ENCODE measurements around the gene HORMAD1.
"Not testable (repeated sequence)": the region's sequence is repeated elsewhere in the genome, so short reads cannot be mapped to it uniquely, and the experiment has no call there.

Gene HORMAD1, protein sequence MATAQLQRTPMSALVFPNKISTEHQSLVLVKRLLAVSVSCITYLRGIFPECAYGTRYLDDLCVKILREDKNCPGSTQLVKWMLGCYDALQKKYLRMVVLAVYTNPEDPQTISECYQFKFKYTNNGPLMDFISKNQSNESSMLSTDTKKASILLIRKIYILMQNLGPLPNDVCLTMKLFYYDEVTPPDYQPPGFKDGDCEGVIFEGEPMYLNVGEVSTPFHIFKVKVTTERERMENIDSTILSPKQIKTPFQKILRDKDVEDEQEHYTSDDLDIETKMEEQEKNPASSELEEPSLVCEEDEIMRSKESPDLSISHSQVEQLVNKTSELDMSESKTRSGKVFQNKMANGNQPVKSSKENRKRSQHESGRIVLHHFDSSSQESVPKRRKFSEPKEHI

DNA sequence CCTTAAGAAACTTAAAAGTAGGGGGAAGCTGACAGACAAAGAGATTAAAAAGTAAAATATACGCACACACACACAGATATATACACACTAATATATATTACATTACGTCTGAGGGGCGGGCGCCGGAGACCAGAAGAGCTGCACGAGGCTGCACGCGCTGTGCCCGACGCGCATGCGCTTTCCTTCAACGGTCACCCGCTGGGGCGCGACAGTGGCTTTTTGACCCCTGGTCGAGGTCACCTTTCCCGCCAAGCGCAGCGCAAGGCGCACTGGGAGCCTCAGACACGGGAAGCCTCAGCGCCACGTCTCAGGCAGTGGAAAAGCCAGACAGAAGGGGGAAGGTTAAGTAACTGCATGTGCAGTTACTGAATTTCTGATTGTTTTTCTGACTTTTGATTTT lies at the start of gene HORMAD1:
TSS of gene HORMAD1 (minus strand) at position 193 of the 400 bp plus-strand sequence. CDS start 1,390 bp downstream, outside the sequence.
- DNase-seq (ENCODE audit: low read depth) = no peak

DNA sequence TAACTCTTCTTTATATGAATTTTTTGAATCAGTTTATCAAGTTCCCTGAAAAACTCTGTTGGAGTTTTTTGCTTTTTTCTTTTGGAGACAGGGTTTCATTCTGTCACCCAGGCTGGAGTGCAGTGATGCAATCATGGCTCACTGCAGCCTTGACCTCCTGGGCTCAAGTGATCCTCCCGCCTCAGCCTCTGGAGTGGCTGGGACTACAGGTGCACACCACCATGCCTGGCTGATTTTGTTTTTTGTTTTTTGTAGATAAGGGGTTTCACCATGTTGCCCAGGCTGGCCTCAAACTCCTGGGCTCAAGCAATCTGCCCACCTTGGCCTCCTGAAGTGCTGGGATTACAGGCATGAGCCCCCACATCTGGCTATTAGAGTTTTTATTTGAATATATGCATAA lies 47.0 kb upstream of the HORMAD1 start:
- not testable (repeated sequence) for DNase-seq (ENCODE audit: low read depth)

DNA sequence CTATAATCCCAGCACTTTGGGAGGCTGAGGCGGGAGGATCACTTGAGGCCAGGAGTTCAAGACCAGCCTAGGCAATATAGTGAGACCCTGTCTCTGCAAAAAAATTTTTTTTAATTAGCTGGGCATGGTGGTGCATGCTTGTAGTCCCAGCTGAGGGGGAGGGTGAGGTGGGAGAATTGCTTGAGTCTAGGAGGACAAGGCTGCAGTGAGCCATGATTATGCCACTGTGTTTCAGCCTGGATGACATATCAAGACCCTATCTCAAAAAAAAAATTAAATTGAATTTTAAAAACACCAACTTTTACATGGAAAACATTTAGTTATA lies 45.2 kb upstream of the HORMAD1 start:
- DNase-seq (ENCODE audit: low read depth) = not testable (repeated sequence)

DNA sequence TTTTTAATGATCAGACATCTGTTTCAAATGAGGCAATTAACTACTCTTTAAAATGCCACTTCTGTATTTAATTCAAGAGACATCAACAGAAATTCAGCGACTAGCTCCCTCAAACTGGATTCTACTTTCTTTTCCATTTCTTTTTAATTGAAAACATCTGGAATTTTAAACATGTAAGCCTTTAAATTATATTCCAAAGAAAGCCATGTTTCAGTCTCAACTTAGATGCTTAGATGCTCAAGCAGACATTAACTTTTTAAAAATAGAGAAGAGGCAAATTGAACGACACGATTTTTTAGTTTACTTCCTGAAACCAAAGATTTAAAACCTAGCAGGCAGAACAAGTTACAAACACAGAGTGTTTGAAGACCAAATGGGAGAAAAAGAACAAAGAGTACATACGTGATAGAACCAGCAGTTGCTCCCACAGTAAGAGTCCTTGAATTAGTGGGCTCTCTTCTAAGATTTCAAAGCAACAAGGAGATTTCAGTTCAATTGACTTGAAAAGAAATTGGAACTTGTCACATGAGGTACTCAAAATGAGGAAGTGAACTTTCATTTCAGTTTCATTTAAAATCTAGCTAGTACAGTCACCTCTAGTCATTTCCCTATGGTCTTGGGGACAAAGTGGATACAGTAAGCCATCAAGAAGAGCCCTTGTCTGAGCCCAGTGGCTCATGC lies 44.7 kb upstream of the HORMAD1 start, which contains the start of gene CTSS:
TSS of gene CTSS (minus strand) at position 483 of the 681 bp plus-strand sequence. CDS start 1,015 bp downstream, outside the sequence.
- peak; percentile 6 for DNase-seq (ENCODE audit: low read depth)

DNA sequence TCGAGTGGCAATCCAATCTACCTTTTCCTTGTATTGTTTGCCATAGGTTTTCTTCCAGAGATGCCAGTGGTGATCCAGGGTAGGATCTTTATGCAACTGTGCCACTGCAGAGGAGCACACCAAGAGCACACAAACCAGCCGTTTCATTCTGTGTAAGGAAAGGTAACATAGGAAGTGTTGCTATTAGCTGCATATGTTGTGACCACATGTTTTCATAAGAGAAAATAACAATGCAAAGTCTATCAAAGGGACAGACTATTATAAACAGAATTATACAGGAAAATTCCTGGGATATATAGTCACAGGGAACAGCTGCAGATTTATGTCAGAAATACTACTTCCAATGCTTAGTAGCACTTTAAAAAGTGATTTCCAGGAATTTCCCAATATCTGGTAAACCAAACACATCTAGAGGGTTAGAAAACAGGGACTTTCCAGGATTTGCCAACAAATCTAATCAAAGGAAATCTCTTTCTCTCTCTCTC lies 44.0 kb upstream of the HORMAD1 start:
- peak; percentile 30 for DNase-seq (ENCODE audit: low read depth)

DNA sequence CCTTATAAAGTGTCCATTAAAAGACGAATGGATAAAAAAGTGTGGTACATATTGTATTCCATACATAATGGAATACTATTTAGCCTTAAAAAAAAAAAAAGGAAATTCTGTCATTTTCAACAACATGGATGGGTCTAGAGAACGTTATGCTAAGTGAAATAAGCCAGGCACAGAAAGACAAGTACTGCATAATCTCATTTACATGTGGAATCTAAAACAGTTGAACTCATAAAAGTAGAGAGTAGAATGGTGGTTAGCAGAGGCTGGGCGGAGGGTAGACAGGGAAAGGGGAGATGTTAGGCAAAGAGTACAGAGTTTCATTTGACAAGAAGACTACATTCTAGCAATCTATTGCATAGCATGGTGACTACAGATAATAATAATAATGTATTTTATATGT lies 42.3 kb upstream of the HORMAD1 start:
- DNase-seq (ENCODE audit: low read depth) = no peak

DNA sequence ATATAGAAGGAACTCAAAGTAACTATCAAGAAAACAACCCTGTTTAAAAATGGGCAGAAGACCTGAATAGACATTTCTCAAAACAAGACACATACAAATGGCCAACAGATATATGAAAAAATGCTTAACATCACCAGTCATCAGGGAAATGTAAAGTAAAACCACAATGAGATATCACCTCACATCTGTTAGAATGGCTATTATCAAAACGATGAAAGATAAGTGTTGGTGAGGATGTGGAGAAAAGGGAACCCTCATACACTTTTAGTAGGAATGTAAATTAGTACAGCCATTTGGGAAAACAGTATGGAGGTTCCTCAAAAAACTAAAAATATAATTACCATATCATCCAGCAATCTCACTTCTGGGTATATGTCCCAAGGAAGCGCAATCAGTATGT lies 41.9 kb upstream of the HORMAD1 start:
- no peak for DNase-seq (ENCODE audit: low read depth)

DNA sequence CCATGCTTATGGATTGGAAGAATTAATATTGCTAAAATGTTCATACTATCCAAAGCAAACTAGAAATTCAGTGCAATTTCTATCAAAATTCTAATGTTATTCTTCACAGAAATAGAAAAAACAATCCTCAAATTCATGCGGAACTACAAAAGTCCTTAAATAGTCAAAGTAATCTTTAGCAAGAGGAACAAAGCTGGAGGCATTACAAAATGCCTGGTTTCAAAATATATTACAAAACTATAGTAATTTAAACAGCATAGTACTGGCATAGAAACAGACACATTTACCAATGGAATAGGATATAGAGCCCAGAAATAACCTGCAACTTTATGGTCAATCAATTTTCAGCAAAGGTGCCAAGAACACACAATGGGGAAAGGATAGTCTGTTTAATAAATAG lies 41.1 kb upstream of the HORMAD1 start:
- DNase-seq (ENCODE audit: low read depth) = no peak

DNA sequence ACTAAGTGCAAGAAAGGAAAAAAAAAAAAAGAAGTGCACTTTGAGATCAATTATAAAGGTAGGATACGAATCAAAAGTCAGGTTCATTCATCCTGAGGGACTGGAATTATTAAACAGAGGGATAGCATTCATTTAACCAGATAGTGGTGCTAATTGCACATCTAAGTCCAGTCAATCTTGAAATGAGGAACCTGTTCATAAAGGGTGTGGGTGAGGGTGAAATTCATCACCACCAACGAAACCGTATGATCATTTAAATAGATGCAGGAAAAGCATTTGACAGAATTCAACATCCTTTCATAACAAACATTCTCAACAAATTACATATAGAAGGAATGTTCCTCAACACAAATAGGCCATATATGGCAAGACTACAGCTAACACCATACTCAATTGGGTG lies 39.3 kb upstream of the HORMAD1 start:
- DNase-seq (ENCODE audit: low read depth) = no peak

DNA sequence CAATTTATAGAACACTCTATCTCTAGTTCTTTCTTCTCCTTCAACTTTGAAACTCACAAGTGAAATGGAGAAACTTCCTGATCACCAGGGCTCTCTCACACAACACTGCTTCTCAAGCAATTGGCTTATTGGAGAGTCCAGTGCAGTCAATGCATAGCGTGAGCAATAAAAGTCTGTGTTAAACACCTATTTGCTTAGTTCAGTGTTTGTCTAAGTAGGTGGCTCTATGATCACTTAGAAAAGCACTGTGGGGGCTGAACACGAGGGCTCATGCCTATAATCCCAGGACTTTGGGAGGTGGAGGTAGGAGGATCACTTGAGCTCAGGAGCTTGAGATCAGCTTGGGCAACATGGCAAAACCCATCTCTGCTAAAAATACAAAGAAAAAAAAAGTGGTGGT lies 32.7 kb upstream of the HORMAD1 start:
- DNase-seq (ENCODE audit: low read depth) = no peak

DNA sequence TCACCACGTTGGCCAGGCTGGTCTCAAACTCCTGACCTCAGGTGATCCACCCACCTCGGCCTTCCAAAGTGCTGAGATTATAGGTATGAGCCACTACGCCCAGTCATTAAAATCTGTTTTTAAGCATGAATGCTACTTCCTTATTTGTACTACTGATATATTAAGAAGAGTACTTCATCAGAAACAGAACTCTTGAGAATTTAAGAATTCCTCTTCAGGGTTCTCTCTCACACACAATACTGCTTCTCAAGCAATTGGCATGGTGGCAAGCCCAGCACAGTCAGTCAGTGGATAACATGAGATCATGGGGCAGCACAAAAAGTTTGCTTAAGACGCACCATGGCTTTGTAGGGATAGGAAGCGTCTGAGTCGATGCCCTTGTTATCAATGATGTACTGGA lies 30.7 kb upstream of the HORMAD1 start:
- no peak for DNase-seq (ENCODE audit: low read depth)

DNA sequence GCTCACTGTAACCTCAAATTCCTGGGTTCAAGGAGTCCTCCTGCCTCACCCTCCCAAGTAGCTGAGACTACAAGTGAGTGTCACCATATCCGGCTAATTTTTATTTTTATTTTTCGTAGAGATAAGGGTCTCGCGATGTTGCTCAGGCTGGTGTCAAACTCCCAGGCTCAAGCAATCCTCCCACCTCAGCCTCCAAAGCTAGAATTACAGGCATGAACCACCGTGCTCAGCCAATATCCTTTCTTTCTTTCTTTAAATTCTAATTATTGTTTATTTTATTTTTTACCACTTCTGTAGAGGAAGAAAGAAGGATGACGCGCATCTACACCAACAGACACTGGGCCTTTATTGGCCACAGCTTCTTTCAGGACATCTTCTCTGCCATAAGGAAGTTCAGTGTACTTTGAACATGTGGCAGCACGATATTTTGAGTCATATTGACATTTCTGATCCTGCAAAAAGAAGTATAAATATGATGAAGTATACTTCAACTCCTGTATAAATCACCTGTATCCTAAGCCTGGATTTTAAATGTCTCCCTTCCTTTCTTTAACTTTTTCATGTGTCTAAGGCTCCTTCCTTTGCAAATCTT lies 29.1 kb upstream of the HORMAD1 start:
- DNase-seq (ENCODE audit: low read depth) = no peak

DNA sequence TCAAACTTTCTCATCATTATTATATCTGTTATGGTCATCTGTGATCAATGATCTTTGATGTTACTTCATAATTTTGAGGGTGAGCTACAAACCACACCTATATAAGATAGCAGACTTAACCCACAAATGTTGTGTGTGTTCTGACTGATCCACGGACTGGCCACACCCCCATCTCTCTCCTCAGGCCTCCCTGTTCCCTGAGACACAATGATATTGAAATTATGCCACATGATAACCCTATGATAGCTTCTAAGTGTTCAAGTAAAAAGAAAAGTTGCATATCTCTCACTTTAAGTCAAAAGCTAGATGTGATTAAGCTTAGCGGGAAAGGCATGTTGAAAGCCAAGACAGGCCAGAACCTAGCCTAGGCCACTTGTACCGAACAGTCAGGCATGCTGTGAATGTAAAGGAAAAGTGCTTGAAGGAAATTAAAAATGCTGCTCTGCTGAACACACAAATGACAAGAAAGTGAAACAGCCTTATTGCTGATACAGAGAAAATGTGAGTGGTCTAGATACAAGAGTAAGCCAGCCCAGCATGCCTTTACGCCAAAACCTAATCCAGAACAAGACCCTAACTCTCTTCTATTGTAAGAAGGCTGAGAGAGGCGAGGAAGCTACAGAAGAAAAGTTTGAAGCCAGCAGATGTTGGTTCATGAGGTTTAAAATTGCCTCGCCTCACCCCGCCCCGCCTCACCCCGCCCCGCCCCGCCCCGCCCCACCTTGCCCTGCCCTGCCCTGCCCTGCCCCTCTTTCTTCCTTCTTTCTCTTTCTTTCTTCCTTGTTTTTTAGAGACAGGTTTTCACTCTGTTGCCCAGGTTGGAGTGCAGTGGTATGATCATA lies 28.4 kb upstream of the HORMAD1 start:
- no peak for DNase-seq (ENCODE audit: low read depth)

DNA sequence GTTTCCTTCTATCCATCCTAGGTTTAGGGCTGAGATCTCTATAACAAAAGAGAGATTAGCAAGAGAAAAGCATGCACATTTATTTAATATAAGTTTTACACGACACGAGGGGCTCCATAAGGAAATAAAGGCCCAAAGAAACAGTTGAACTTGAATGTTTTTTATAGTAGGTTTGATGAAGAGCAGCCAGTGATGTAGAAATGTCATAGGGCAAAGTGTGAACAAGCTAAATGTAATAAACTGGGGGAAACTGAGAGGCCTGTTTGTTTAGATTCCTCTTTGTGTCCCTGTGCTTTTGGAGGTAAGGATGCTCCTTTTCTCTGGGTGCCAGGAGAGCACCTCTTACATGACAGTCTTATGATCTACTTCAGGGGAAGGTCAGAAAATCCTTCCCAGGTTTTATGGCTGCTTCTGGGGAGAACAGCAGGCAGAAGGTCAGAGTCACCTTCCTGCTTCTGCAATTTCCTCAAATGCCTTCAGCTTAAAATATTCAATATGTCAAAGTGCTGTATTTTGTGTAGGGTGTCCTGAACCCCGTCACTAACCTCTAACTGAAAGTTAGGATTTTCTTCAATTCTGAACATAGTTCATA lies 9.5 kb upstream of the HORMAD1 start:
- no peak for DNase-seq (ENCODE audit: low read depth)

DNA sequence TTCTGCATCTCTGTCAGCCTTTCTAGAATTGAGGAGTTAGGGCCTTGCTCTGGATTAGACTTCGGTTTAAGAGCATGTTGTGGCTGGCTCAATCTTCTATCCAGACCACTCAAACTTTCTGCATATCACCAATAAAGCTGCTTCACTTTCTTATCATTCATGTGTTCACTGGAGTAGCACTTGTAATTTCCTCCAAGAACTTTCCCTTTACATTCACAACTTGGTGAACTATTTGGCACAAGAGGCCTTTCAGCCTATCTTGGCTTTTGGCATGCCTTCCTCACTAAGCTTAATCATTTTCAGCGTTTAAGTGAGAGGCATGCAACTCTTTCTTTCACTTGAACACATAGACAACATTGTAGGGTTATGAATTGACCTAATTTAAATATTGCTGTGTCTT lies 3.6 kb upstream of the HORMAD1 start:
- no peak for DNase-seq (ENCODE audit: low read depth)

DNA sequence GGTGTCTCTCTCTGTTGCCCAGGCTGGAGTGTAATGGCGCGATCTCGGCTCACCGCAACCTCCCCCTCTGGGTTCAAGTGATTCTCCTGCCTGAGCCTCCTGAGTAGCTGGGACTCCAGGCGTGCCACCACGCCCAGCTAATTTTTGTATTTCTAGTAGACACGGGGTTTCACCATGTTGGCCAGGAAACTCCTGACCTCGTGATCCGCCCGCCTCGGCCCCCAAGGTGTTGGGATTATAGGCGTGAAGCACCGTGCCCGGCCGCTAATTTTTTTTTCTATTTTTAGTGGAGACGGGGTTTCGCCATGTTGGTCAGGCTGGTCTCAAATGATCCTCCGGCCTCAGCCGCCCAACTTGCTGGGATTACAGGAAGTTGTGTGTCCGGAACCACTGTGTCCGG lies 597 bp downstream of the HORMAD1 start:
- no peak for DNase-seq (ENCODE audit: low read depth)

DNA sequence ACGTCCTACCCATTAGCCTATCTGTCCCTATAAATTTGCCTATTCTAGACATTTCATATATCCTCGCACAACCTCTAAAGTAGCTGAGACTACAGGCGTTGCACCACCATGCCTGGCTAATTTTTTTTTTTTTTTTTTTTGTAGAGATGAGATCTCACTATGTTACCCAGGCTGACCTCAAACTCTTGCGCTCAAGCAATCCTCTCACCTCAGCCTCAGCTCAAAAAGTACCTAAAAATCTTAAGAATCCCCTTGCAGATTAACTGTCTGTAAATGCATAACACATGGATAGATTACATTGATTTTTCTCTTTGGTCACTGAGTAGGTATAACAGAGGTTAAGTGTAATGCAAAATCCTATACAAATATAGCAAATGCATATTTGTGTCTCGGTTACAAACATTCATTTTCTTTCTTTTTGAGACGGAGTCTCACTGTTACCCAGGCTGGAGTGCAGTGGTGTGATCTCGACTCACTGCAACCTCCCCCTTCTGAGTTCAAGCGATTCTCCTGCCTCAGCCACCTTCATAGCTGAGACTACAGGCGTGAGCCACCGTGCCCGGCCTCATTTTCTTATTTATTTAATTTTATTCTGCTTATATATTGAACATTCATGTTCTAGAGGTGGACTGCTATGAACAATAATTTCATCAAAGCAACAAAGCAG lies 2.3 kb downstream of the HORMAD1 start:
- no peak for DNase-seq (ENCODE audit: low read depth)

DNA sequence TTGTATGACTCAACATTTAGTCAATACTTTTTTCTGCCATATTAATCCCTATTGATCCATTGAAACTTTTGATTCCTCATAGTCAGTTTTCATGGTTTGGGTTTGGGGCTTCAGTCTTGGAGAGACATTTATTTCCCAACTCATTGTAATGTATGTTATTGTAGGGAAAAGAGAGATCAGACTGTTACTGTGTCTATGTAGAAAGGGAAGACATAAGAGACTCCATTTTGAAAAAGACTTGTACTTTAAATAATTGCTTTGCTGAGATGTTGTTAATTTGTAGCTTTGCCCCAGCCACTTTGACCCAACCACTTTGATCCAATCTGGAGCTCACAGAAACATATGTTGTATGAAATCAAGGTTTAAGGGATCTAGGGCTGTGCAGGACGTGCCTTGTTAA lies 11.7 kb downstream of the HORMAD1 start:
- not testable (repeated sequence) for DNase-seq (ENCODE audit: low read depth)

DNA sequence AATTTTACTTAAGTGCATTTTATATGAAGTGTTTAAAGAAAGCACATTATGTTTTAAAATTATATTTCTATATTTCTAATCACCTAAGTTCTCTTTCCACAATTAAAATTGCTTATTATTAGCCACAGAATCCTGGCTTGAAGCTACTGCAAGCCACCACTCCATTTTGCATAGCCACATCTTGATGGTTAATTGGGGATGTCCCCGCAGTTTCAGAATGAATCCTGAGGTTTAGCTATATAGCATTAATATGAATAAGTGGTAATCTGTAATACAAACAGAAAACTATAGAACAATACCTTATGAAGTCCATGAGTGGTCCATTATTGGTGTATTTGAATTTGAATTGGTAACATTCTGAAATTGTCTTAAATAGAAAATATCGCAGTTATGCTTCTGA lies 12.1 kb downstream of the HORMAD1 start:
- DNase-seq (ENCODE audit: low read depth) = no peak

DNA sequence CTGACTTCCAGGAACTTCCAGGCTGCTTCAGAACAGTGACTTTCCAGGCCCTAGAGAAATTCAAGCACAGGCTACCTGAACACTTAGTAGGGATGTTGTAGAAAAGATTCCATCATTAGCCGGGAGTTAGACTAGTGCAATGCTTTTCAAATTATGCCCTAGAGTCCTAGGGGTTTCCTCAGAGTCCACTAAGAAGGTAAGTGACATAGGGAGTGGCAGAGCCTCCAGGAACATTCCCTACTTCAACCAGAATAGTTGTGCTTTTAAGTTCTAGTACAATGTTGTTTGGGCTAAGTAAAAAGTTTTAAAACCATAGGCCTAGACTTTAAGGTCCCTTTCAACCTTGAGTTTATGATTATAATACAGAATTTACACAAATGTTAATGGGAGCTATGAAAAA lies 14.6 kb downstream of the HORMAD1 start:
- DNase-seq (ENCODE audit: low read depth) = no peak

DNA sequence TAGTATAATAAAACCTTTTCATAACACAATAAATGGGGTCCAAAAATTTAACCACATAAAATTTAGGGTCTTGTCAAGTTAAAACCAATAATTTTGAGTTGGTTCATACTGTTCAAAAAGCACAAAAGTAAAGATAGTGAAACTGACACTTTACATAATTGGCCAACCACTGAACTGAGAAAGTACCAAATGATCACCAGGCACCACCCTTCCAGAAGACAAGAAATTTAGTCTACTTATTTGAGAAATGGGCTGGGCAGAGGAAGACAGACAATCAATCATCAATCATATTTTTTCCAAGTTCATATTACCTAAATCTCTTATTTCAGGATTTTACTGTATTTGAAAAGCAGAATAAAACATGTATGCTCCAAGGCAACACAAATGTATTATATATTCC lies 17.3 kb downstream of the HORMAD1 start:
- DNase-seq (ENCODE audit: low read depth) = no peak

All from fibroblast of the conjunctiva (primary cell).